Fibroblast of the aortic adventitia (primary cell): ENCODE measurements around the gene DAND5. TPM values are rescaled to one million over a fixed set of nuclear protein-coding genes. Genes with fewer than 3 reads are reported as not detected.

Experiments used
- DNase-seq: peaks from one replicate; pipeline ENCODE4 v3.0.0-alpha.2; 2010; ENCODE audit warnings: low read depth
- H3K4me3 ChIP-seq: 2 replicates; pipeline ENCODE4 v1.5.1; 2011; ENCODE audit warnings: low read depth, mild to moderate bottlenecking, control low read depth, low read length, moderate library complexity
- CTCF ChIP-seq: IDR thresholded peaks from 2 replicates; pipeline ENCODE4 v1.5.1; 2011; ENCODE audit warnings: mild to moderate bottlenecking, low read length, control low read depth, inconsistent platforms; ENCODE audit not compliant: insufficient read depth
- total RNA-seq: library from RNA; depleted of rRNA; stranded (reverse); fragments of >200 nt; gene quantifications from 2 replicates; pipeline ENCODE4 v1.2.3, GENCODE V29; 2012; ENCODE audit warnings: low replicate concordance

The DAND5 gene
- total RNA-seq, 1 donor: 0.18 TPM

GRCh38 chr19:13010038-13010991 lies 40.9 kb downstream of the DAND5 start:
- no peak overlapping the region for H3K4me3 ChIP-seq
- no peak for TF ChIP-seq CTCF
- peak; percentile 79 for DNase-seq

- no peak for DNase-seq
- TF ChIP-seq CTCF: no peak
- H3K4me3 ChIP-seq: no peak overlapping the region
These were observed 41.7 kb downstream of the DAND5 start for GRCh38 chr19:13010992-13011652.

- no peak overlapping the region for H3K4me3 ChIP-seq
- no peak for TF ChIP-seq CTCF
- DNase-seq: no peak
These were observed 42.4 kb downstream of the DAND5 start for GRCh38 chr19:13011653-13012389.

- peak overlapping the region; percentile 63 for H3K4me3 ChIP-seq
- no peak for DNase-seq
- TF ChIP-seq CTCF: no peak
These were observed 43.0 kb downstream of the DAND5 start for GRCh38 chr19:13012390-13012689.

- peak; percentile 85 for DNase-seq
- TF ChIP-seq CTCF: no peak
- peak overlapping the region; percentile 63 for H3K4me3 ChIP-seq
These were observed 43.6 kb downstream of the DAND5 start for GRCh38 chr19:13012690-13013608.

GRCh38 chr19:13013649-13014048 lies 44.3 kb downstream of the DAND5 start:
- no peak for TF ChIP-seq CTCF
- H3K4me3 ChIP-seq: peak overlapping the region; percentile 63
- DNase-seq: peak; percentile 65
